K562 (cell line): Measurements from ENCODE around the gene RIT1. TPM values are rescaled to one million over a fixed set of nuclear protein-coding genes. Genes with fewer than 3 reads are reported as not detected.
A peak's percentile ranks its signal among the peaks of the same experiment; 100 is the strongest.

ENCODE experiments used
- CHD1 ChIP-seq: fragments of 200-600 bp; sonication (generic); IDR thresholded peaks from one replicate; pipeline ENCODE4 v1.6.1; 2012; ENCODE audit warnings: mild to moderate bottlenecking, moderate library complexity, low read length, inconsistent platforms
- CREB1 ChIP-seq, 2 experiments: sonication (generic) in 1 of 2; formaldehyde crosslinking in 1 of 2; IDR thresholded peaks; 2 replicates each; pipeline versions ENCODE4 v1.6.1 to v1.8.0; 2012 to 2022; ENCODE audit warnings: inconsistent platforms in 1 of 2, mild to moderate bottlenecking in 1 of 2, missing genetic modification reagents in 1 of 2, moderate library complexity in 1 of 2
- EP400 ChIP-seq: fragments of 450-650 bp; IDR thresholded peaks from 2 replicates; pipeline ENCODE4 v1.6.1; 2017; ENCODE audit warnings: antibody characterized with exemption, mild to moderate bottlenecking, moderate library complexity
- ETV1 ChIP-seq: fragments of 450-650 bp; conservative IDR thresholded peaks from 2 replicates; pipeline ENCODE4 v1.6.1; 2016; ENCODE audit warnings: missing genetic modification characterization, control low read depth, low read depth, missing compliant biosample characterization
- GTF2E2 ChIP-seq: fragments of 200-800 bp; sonication (Bioruptor generic); IDR thresholded peaks from 2 replicates; pipeline ENCODE4 v1.6.1; 2016; ENCODE audit warnings: missing genetic modification characterization, missing compliant biosample characterization
- HDGF ChIP-seq: fragments of 450-650 bp; IDR thresholded peaks from 2 replicates; pipeline ENCODE4 v1.6.1; 2016
- HMG20A ChIP-seq: fragments of 450-650 bp; formaldehyde crosslinking; conservative IDR thresholded peaks from 2 replicates; pipeline ENCODE4 v1.4.0; 2020; ENCODE audit warnings: mild to moderate bottlenecking, mixed read lengths
- MAFK ChIP-seq: IDR thresholded peaks from 2 replicates; pipeline ENCODE4 v1.6.1; 2011; ENCODE audit warnings: low read length, improper control_type of control experiment
- MCM5 ChIP-seq: fragments of 450-650 bp; IDR thresholded peaks from 2 replicates; pipeline ENCODE4 v1.6.1; 2016; ENCODE audit warnings: low read depth
- NCOR1 ChIP-seq: fragments of 450-650 bp; IDR thresholded peaks from 2 replicates; pipeline ENCODE4 v1.6.1; 2016; ENCODE audit warnings: mild to moderate bottlenecking, moderate library complexity
- PML ChIP-seq: IDR thresholded peaks from 2 replicates; pipeline ENCODE4 v1.6.1; 2012; ENCODE audit warnings: low read length, inconsistent platforms
- PTRF ChIP-seq: fragments of 450-650 bp; IDR thresholded peaks from 2 replicates; pipeline ENCODE4 v1.6.1; 2016; ENCODE audit warnings: mild to moderate bottlenecking, missing genetic modification characterization, missing compliant biosample characterization
- ZC3H8 ChIP-seq: fragments of 450-650 bp; IDR thresholded peaks from 2 replicates; pipeline ENCODE4 v1.6.1; 2017
- ZFPM2 ChIP-seq: fragments of 250-450 bp; sonication (Bioruptor Pico); IDR thresholded peaks from 2 replicates; pipeline ENCODE4 v1.5.1; 2022; ENCODE audit warnings: mild to moderate bottlenecking
- ZNF707 ChIP-seq: fragments of 250-450 bp; sonication (Bioruptor Pico); conservative IDR thresholded peaks from 2 replicates; pipeline ENCODE4 v1.8.0; 2022; ENCODE audit warnings: inconsistent platforms, mild to moderate bottlenecking, moderate library complexity
- ZNF764 ChIP-seq: fragments of 250-450 bp; sonication (Bioruptor Pico); IDR thresholded peaks from 2 replicates; pipeline ENCODE4 v1.4.0; 2020; ENCODE audit warnings: low read depth, mild to moderate bottlenecking, moderate library complexity
- polyA plus RNA-seq, 8 experiments: library from polyadenylated mRNA; depleted of rRNA in 4 of 8; stranded (reverse) in 5 of 8; unstranded in 3 of 8; fragments of >200 nt; fragmentation: Nextera tagmentation in 2 of 8; fragmentation: Illumina TruSeq in 1 of 8; extraction: Ambion mirVana in 2 of 8; extraction: Trizol in 1 of 8; gene quantifications; 2 replicates each; pipeline versions ENCODE4 v1.2.1 to v1.2.3, GENCODE V29; 2011 to 2014; ENCODE audit warnings: inconsistent platforms in 1 of 8, missing spikeins in 1 of 8
- total RNA-seq, 7 experiments: library from RNA; depleted of rRNA in 6 of 7; stranded (reverse); fragments of >200 nt in 6 of 7; fragmentation: Illumina TruSeq in 2 of 7; extraction: Trizol in 2 of 7; gene quantifications; 2 replicates each; pipeline versions ENCODE4 v1.2.1 to v1.2.3, GENCODE V29; 2011 to 2021; ENCODE audit warnings: low replicate concordance in 1 of 7
- TF ChIP-seq, protein P1 (sequence below): fragments of 450-650 bp; IDR thresholded peaks from 2 replicates; pipeline ENCODE4 v1.6.1; 2016; ENCODE audit warnings: antibody characterized with exemption
- TF ChIP-seq, protein P2 (sequence below): fragments of 250-450 bp; sonication (Bioruptor Pico); IDR thresholded peaks from 2 replicates; pipeline ENCODE4 v1.5.0; 2021
- TF ChIP-seq, protein P3 (sequence below), 2 experiments: IDR thresholded peaks; 2 replicates each; pipeline ENCODE4 v1.6.1; 2012; ENCODE audit warnings: improper control_type of control experiment in 2 of 2, low read depth in 2 of 2, low read length in 2 of 2, borderline replicate concordance in 1 of 2
- TF ChIP-seq, protein P4 (sequence below): fragments of 450-650 bp; formaldehyde crosslinking; IDR thresholded peaks from 2 replicates; pipeline ENCODE4 v1.4.0; 2020; ENCODE audit warnings: mild to moderate bottlenecking
- TF ChIP-seq, protein P5 (sequence below), 2 experiments: fragments of 450-650 bp in 1 of 2; sonication (generic) in 1 of 2; formaldehyde crosslinking in 1 of 2; IDR thresholded peaks in 1 of 2; conservative IDR thresholded peaks in 1 of 2; 2 replicates each; pipeline versions ENCODE4 v1.6.1 to v1.8.1; 2016 to 2023; ENCODE audit warnings: mild to moderate bottlenecking in 2 of 2, moderate library complexity in 2 of 2, inconsistent platforms in 1 of 2, missing genetic modification reagents in 1 of 2

Gene RIT1
- total and polyA plus RNA-seq, 9 of the 15 experiments (the other 6 are each of a cell fraction or from before 2014, with no cell fraction given), result 13.5 to 57.6 (median 22.9) TPM

DNA sequence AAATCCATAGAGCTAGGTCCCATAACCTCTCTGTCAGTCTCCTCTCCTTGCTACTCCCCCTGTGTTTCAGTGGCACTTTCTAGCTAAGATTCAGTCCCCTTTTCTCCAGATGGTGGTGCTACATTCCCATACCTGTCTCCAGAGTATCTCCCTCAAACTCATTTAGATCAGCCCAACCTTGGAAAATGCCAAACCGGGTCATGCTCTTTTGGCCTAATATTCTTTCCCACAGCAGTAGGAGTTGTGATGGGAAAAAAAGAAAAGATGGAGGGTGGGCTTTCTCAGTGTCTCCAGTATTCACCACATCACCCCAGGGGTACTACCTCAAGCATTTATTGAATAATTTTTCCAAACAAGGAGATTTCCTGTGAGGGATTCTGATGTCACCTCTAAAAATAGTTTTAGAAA, 27.1 kb upstream of the RIT1 start (continued):
- TF ChIP-seq ZFPM2 (CRISPR knock-in tag) (no peak), GTF2E2 (no peak), ZNF764 (no peak), MCM5 (no peak), ZNF707 (CRISPR knock-in tag) (no peak), HDGF (no peak), PTRF (tag) (no peak), CREB1 (IDR thresholded peaks at IDR 0.05) (no peak), CREB1 (CRISPR knock-in tag; IDR thresholded peaks at IDR 0.05) (no peak), NCOR1 (no peak), EP400 (peak; percentile 28; the same call in 1 of the 2 replicates), ZC3H8 (no peak), HMG20A (CRISPR knock-in tag) (no peak), CHD1 (no peak), MAFK (no peak), PML (no peak), ETV1 (tag) (no peak)
- TF ChIP-seq, protein P1, sequence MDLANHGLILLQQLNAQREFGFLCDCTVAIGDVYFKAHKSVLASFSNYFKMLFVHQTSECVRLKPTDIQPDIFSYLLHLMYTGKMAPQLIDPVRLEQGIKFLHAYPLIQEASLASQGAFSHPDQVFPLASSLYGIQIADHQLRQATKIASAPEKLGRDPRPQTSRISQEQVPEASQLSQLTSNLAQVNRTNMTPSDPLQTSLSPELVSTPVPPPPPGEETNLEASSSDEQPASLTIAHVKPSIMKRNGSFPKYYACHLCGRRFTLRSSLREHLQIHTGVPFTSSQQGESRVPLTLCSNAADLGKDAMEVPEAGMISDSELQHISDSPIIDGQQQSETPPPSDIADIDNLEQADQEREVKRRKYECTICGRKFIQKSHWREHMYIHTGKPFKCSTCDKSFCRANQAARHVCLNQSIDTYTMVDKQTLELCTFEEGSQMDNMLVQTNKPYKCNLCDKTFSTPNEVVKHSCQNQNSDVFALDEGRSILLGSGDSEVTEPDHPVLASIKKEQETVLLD, result no peak
- TF ChIP-seq, protein P2, sequence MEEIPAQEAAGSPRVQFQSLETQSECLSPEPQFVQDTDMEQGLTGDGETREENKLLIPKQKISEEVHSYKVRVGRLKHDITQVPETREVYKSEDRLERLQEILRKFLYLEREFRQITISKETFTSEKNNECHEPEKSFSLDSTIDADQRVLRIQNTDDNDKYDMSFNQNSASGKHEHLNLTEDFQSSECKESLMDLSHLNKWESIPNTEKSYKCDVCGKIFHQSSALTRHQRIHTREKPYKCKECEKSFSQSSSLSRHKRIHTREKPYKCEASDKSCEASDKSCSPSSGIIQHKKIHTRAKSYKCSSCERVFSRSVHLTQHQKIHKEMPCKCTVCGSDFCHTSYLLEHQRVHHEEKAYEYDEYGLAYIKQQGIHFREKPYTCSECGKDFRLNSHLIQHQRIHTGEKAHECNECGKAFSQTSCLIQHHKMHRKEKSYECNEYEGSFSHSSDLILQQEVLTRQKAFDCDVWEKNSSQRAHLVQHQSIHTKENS (CRISPR knock-in tag), result no peak
- TF ChIP-seq, protein P3, sequence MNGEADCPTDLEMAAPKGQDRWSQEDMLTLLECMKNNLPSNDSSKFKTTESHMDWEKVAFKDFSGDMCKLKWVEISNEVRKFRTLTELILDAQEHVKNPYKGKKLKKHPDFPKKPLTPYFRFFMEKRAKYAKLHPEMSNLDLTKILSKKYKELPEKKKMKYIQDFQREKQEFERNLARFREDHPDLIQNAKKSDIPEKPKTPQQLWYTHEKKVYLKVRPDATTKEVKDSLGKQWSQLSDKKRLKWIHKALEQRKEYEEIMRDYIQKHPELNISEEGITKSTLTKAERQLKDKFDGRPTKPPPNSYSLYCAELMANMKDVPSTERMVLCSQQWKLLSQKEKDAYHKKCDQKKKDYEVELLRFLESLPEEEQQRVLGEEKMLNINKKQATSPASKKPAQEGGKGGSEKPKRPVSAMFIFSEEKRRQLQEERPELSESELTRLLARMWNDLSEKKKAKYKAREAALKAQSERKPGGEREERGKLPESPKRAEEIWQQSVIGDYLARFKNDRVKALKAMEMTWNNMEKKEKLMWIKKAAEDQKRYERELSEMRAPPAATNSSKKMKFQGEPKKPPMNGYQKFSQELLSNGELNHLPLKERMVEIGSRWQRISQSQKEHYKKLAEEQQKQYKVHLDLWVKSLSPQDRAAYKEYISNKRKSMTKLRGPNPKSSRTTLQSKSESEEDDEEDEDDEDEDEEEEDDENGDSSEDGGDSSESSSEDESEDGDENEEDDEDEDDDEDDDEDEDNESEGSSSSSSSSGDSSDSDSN (IDR thresholded peaks at IDR 0.05; ENCODE audit: borderline replicate concordance in 1 of 2, low read depth in 2 of 2, low read length in 2 of 2), result no peak
- TF ChIP-seq, protein P4, sequence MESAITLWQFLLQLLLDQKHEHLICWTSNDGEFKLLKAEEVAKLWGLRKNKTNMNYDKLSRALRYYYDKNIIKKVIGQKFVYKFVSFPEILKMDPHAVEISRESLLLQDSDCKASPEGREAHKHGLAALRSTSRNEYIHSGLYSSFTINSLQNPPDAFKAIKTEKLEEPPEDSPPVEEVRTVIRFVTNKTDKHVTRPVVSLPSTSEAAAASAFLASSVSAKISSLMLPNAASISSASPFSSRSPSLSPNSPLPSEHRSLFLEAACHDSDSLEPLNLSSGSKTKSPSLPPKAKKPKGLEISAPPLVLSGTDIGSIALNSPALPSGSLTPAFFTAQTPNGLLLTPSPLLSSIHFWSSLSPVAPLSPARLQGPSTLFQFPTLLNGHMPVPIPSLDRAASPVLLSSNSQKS (CRISPR knock-in tag), result no peak
- TF ChIP-seq, protein P5, sequence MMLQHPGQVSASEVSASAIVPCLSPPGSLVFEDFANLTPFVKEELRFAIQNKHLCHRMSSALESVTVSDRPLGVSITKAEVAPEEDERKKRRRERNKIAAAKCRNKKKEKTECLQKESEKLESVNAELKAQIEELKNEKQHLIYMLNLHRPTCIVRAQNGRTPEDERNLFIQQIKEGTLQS (IDR thresholded peaks at IDR 0.05), result peak; percentile 35; the same call in 1 of the 2 replicates
- TF ChIP-seq, protein P5 (CRISPR knock-in tag; conservative IDR thresholded peaks at IDR 0.05), result no peak
